Measurements from ENCODE around the gene KIAA0513.

- no peak for TF ChIP-seq CTCF (IDR thresholded peaks at IDR 0.05)
- no peak for TF ChIP-seq POLR2A (IDR thresholded peaks at IDR 0.05)
These were observed 97.2 kb downstream of the KIAA0513 start for GRCh38 chr16:85124636-85125346.

Measured in body of pancreas (tissue), 4 donors.